NT2/D1 (cell line): ENCODE results near the gene FAM241B.

Source experiments
- DNase-seq: peaks from one replicate; pipeline ENCODE4 v3.0.0-alpha.2; 2011; ENCODE audit warnings: low read depth, low spot score
- H3K27me3 ChIP-seq: 2 replicates; pipeline ENCODE4 v1.6.0; 2011; ENCODE audit warnings: mild to moderate bottlenecking; ENCODE audit not compliant: insufficient read length, insufficient read depth
- H3K36me3 ChIP-seq: 2 replicates; pipeline ENCODE4 v1.6.1; 2011; ENCODE audit warnings: mild to moderate bottlenecking, low read length, mixed read lengths; ENCODE audit not compliant: insufficient read depth, insufficient read length
- H3K4me1 ChIP-seq: 2 replicates; pipeline ENCODE4 v1.5.1; 2011; ENCODE audit not compliant: insufficient read depth, insufficient read length
- H3K4me3 ChIP-seq: 2 replicates; pipeline ENCODE4 v1.5.1; 2011; ENCODE audit warnings: low read depth; ENCODE audit not compliant: insufficient read length
- H3K9ac ChIP-seq: 2 replicates; pipeline ENCODE4 v1.6.0; 2011; ENCODE audit warnings: low read depth; ENCODE audit not compliant: insufficient read length
- H3K9me3 ChIP-seq: 2 replicates; pipeline ENCODE4 v1.5.1; 2011; ENCODE audit warnings: mild to moderate bottlenecking, low read length; ENCODE audit not compliant: insufficient read depth
- SUZ12 ChIP-seq: IDR thresholded peaks from 2 replicates; pipeline ENCODE4 v1.6.1; 2011; ENCODE audit not compliant: insufficient read length, insufficient read depth; ENCODE audit errors: extremely low read depth
- YY1 ChIP-seq: IDR thresholded peaks from 2 replicates; pipeline ENCODE4 v1.6.1; 2011; ENCODE audit not compliant: insufficient read length, insufficient read depth
- ZNF274 ChIP-seq: IDR thresholded peaks from 2 replicates; pipeline ENCODE4 v1.6.1; 2011; ENCODE audit warnings: mild to moderate bottlenecking, low read depth, low read length

FAM241B gene

DNA sequence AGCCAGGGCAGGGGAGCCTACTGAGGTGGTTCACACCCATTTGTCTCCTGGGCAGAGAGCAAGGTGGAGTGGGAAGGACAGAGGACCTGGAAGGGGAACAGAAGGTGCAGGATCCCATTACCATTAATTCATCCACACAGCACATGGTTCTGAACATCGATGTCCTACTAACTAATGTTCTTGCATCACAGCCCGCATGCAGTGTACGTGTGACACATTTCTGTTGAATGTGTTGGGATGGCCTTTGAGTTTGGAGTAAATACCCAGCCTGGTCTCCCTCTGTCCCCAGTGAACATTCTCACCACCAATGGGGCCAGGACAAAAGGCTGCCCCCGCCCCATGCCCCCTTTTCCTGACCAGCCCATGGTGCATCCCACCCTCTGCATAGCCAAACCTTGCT is 46.3 kb downstream of the FAM241B start:
- Histone ChIP-seq H3K9ac (no peak overlapping the region), H3K9me3 (no peaks in the 10 kb centered on the region), H3K36me3 (no peaks in the 10 kb centered on the region), H3K4me1 (peaks cover 2% of the 10 kb centered on the region), H3K27me3 (no peaks in the 10 kb centered on the region), H3K4me3 (no peak overlapping the region)
- no peak for DNase-seq
- TF ChIP-seq ZNF274 (no peak), SUZ12 (no peak), YY1 (no peak)

DNA sequence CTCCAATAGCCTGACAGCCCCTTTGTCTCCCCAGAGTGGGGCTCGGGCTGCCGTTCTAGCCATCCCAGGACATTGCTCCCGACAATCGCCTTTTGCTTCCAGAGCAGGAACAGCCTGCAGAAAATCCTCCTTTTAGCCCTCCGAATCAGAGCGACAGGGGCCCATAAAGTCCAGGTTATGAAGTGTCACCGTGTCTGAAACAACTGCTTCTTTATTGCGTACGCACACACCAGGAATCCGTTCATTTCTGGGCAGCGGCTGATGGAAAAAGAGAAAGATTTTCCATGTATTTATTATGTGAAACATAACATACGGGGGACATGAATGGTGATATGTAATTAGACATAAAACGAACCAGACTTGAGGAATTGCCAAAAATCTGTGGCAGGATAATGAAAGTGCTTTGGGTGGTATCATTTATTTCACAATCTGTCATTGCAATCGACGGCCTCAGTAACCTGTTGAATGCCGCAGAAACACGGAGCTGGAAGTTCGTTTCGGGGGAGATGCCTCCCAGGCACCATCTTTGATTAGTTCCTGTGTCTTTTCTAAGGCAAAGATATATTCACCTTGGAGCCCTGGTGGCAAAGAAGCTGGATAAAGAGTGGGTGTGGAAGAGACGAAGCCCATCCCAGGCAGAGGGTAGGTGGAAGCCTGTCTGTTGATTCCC is 48.1 kb downstream of the FAM241B start:
- H3K36me3 ChIP-seq, result no peaks in the 10 kb centered on the region
- no peak overlapping the region for H3K4me3 ChIP-seq
- no peaks in the 10 kb centered on the region for H3K9me3 ChIP-seq
- H3K4me1 ChIP-seq, result peaks cover 2% of the 10 kb centered on the region
- DNase-seq, result no peak
- TF ChIP-seq YY1, result no peak
- no peak for TF ChIP-seq SUZ12
- TF ChIP-seq ZNF274, result no peak
- H3K27me3 ChIP-seq, result no peaks in the 10 kb centered on the region
- H3K9ac ChIP-seq, result no peak overlapping the region

DNA sequence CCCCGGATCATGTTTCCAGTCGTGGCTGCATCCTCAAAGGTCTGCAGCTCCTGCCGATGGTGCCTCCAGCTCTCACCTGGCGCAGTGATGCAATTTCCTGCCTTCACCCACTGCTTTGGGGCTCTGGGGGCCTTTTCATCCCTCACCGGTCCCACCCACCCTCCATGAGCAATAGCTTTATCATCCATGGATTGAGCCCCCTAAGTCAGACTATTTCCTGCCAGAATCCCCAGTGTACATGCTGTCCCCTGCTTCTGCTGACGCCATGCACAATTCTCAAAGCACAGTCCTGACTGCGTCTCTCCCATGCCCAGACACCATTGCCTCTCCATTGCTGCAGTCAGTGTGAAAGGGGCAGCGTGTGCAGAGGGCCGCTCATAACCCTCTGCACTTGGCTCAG is 49.7 kb downstream of the FAM241B start:
- no peak overlapping the region for H3K9ac ChIP-seq
- no peaks in the 10 kb centered on the region for H3K27me3 ChIP-seq
- H3K4me1 ChIP-seq, result peaks cover 6% of the 10 kb centered on the region
- DNase-seq, result no peak
- no peak for TF ChIP-seq YY1
- no peak for TF ChIP-seq ZNF274
- no peak for TF ChIP-seq SUZ12
- H3K9me3 ChIP-seq, result no peaks in the 10 kb centered on the region
- no peaks in the 10 kb centered on the region for H3K36me3 ChIP-seq
- no peak overlapping the region for H3K4me3 ChIP-seq

DNA sequence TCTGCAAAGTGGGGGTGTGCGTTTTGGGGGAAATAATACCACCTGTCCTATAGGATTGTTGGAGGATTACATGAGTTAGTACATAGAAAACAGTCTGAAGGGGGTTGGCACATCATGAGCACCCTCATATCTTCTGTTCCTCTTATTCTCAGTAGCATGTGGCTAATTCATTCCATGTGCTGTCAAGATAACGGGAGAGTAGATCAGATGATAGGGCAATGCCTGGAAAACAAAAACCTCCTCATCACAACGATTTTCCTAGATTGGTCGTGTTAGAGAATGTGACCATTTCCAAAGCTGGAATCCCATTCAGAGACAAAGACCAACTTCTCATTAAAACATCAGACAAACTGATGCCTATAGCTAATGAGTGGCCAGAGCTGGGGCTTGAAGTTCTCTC is 50.6 kb downstream of the FAM241B start:
- Histone ChIP-seq H3K9me3 (no peaks in the 10 kb centered on the region), H3K4me3 (no peak overlapping the region), H3K9ac (no peak overlapping the region), H3K27me3 (no peaks in the 10 kb centered on the region), H3K36me3 (no peaks in the 10 kb centered on the region), H3K4me1 (peaks cover 10% of the 10 kb centered on the region)
- TF ChIP-seq SUZ12, result no peak
- no peak for TF ChIP-seq ZNF274
- TF ChIP-seq YY1, result no peak
- DNase-seq, result no peak

DNA sequence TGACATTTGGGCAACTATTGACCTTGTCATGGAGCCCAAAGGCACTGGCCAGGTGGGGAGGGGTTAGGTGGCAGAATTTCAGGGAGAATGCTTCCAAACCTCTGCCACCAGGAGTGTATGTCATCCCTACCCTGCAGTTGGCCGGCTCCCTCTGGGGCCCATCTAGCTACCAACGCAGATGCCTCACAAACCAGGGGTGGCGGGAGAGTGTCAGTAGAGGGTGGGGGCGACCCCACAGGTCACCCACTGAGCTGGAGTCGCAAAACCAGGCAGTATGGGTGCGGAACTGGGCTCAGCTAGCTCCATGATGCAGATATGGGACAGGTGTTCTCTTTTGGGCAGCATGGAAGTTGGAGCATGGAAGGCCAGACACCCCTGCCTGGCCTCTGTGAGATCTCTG is 51.4 kb downstream of the FAM241B start:
- H3K4me1 ChIP-seq, result peaks cover 8% of the 10 kb centered on the region
- no peaks in the 10 kb centered on the region for H3K9me3 ChIP-seq
- H3K9ac ChIP-seq, result no peak overlapping the region
- no peak overlapping the region for H3K4me3 ChIP-seq
- H3K36me3 ChIP-seq, result no peaks in the 10 kb centered on the region
- no peak for DNase-seq
- no peaks in the 10 kb centered on the region for H3K27me3 ChIP-seq
- TF ChIP-seq ZNF274, result no peak
- no peak for TF ChIP-seq YY1
- no peak for TF ChIP-seq SUZ12

DNA sequence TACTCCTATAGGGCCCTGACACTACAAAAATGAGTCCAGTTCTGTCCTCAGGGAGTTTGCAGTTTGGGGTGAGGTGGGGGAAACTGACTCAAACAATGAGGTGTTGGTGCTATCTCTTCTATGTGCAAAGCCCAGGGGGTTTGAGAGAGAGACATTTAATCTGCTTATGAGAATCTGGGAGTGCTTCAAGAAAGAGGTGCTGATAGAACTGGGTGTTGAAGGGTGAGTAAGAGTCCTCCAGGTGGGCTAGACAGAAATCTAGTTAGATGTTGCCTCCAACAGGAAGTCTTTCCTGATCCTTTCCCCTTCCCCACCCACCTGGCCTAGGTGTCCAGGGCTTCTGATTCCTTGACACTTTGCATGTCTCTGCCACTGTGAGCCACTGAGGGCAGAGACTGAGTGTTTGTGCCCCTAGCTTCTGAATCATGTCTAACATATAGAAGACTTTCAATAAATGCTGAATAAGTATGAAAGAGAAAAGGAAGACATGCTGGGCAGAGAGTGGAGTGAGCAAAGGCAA is 53.0 kb downstream of the FAM241B start:
- Histone ChIP-seq H3K4me1 (peaks cover 8% of the 10 kb centered on the region), H3K4me3 (no peak overlapping the region), H3K9me3 (no peaks in the 10 kb centered on the region), H3K36me3 (no peaks in the 10 kb centered on the region), H3K9ac (no peak overlapping the region), H3K27me3 (no peaks in the 10 kb centered on the region)
- no peak for TF ChIP-seq SUZ12
- TF ChIP-seq ZNF274, result no peak
- no peak for DNase-seq
